GM13977 (cell line): ENCODE results near the gene CFAP74.

Source experiments
- DNase-seq: peaks from one replicate; pipeline ENCODE4 v3.0.0; 2012; ENCODE audit warnings: low spot score
- in situ Hi-C: fragments of 300-500 bp; cut with MboI; formaldehyde crosslinking; loops from one replicate; pipeline ENCODE4 v1.12.0; 2022; ENCODE audit warnings: low sequenced_read_pairs, low pct_unique_long_range_greater_than_20kb, mixed read lengths, inconsistent platforms; ENCODE audit not compliant: unreplicated experiment
- TF ChIP-seq, protein P1 (sequence below): IDR thresholded peaks from 2 replicates; pipeline ENCODE4 v1.5.1; 2012; ENCODE audit warnings: mild to moderate bottlenecking, control low read depth; ENCODE audit not compliant: insufficient read depth; ENCODE audit errors: extremely low read depth, missing control alignments

CFAP74 gene

DNA sequence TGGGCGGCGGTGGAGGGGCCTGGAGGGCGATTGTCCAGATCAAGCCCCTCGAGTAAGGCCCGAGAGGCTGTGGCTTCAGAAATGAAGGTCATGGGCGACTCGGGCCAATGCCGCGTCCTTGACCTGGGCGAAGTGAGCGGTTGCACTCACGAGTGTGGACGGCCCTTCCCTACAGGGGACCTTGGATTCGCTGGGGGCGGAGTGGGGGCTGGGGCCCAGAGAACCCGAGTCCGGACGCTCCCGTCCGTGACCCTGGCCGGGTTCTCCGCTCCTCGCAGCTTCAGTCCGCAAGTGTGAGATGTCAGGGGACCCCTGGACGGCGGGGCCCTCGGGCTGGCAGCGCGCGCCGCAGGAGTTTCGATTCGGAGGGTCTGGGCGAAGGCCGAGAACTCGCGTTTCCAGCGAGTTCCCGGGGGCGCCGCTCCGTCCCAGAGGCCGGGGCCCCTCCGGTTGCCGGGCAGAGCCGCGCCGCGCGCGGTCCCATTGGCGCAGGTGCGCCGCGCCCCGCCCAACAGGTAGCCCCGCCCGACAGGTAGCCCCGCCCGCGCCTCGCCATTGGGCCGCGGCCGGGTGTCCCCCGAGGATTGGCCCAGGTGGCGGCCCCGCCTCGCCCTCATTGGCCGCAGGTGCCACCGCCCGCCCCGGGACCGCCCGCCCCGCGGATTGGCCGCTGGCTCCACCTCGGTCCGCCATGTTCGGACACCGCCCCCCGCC lies 46.3 kb upstream of the CFAP74 start, which contains the start of gene PRKCZ:
TSS of gene PRKCZ (plus strand) at position 694 of the 714 bp plus-strand sequence. CDS start 220 bp downstream, outside the sequence.
- peak; percentile 92 for DNase-seq
- TF ChIP-seq, protein P1, sequence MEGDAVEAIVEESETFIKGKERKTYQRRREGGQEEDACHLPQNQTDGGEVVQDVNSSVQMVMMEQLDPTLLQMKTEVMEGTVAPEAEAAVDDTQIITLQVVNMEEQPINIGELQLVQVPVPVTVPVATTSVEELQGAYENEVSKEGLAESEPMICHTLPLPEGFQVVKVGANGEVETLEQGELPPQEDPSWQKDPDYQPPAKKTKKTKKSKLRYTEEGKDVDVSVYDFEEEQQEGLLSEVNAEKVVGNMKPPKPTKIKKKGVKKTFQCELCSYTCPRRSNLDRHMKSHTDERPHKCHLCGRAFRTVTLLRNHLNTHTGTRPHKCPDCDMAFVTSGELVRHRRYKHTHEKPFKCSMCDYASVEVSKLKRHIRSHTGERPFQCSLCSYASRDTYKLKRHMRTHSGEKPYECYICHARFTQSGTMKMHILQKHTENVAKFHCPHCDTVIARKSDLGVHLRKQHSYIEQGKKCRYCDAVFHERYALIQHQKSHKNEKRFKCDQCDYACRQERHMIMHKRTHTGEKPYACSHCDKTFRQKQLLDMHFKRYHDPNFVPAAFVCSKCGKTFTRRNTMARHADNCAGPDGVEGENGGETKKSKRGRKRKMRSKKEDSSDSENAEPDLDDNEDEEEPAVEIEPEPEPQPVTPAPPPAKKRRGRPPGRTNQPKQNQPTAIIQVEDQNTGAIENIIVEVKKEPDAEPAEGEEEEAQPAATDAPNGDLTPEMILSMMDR, result no peak
- in situ Hi-C loops, result no loop called here

DNA sequence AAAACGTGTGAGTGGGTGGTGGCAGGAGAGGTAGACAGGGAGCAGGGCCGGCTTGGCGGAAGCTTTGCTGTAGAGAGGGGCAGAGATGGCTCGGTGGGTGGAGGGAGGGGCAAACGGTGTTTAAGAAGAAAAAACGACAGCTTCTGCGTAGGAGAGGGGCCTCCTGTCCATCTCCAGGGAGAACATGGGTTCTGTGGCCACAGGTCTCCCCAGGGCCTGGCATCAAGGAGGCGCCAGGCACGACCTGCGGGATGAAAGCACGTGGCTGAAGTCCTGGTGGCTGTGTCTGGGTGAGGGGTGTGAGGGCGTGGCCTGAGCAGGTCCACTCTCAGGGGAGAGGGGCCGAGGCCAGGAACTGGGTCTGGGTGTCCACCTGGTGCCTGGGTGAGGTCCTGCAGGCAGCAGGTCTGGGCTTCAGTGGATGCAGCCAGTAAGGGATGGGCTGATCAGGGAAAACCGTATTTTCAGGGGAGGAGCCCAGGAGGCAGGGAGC lies 45.7 kb upstream of the CFAP74 start:
- TF ChIP-seq, protein P1, result no peak
- in situ Hi-C loops, result no loop called here
- no peak for DNase-seq

DNA sequence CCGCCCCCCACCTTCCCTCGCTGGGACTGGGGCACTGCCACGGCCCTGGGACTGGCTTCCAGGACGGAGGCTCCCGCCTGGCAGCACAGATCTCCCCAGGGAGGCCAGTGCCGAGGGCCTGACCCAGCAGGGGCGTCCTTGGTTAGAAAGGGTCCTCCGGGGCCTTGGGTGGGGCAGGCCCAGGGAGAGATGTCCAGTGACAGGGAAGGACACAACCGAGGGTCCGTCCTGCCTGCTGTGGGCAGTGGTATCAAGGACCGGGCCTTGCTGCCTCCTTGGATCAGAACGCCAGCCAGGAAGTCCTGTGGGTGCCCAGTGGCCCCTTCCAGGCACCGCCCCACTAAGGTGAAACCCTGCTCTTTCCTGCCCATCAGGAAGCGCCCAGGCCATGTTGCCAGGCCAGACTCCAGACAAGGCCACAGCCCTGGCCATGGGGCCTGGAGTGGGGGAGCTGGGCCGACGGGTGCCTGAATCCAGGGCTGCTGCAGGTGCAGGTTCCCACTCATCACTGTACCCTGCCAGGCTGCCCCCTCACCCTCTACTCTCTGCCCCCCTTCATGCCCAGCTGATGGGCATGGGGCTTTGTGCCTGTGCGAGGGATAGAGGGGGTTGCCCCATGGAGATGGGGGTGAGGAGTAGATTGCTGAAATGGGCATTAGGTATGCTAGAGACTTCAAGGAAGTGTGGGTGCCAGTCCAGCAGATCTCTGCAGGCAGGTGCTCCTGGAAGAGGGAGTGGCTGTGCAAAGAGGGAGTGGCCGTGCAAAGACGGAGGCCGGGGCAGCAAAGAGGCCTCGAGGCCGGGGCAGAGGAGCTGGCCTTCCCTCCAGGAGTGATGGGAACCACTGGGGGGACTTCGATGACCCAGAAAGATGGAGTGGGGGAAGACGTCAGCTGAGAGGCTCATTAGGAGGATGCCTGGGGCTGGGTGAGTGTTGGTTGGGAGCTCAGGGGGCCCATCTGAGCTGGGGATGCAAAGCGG lies 44.5 kb upstream of the CFAP74 start:
- TF ChIP-seq, protein P1, result no peak
- no peak for DNase-seq
- in situ Hi-C loops, result no loop called here

DNA sequence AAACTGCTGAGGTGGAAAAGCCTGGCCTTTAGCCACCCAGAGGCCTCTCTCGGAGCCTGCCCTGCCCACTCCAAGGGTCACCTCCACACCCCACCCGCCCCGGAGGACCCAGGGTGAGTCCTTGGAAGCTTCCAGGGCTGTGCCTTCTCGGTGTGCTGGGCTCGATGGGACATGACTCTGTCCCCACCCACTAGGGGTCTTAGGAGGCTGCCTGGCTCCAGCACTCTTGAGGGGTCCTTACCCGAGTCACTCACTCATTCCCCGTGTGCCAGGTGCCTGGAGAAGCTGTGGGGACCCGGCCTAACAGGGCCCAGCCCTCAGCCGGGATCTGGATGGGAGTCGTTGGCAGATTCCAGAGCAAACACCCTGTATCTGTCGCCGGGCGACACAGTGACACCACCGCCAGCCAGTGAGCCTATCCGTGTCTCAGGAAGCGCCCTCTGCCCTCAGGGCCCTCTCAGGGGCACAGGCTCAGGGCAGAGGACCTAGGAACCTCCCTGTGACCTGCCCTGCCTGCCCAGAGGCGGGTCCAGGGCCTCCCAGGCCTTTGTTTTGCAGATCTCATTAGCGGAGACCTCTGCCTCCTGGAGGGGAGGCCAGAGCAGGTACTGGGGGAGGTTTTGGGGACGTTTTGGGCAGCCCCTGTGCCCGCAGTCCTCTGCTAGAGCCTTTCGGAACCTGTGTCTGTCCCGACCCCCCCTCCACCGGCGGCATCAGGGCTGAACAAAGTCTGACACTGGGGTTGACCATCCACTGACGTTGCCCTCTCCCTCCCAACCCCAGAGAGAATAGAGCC lies 43.6 kb upstream of the CFAP74 start:
- in situ Hi-C loops, result no loop called here
- DNase-seq, result no peak
- TF ChIP-seq, protein P1, result no peak

DNA sequence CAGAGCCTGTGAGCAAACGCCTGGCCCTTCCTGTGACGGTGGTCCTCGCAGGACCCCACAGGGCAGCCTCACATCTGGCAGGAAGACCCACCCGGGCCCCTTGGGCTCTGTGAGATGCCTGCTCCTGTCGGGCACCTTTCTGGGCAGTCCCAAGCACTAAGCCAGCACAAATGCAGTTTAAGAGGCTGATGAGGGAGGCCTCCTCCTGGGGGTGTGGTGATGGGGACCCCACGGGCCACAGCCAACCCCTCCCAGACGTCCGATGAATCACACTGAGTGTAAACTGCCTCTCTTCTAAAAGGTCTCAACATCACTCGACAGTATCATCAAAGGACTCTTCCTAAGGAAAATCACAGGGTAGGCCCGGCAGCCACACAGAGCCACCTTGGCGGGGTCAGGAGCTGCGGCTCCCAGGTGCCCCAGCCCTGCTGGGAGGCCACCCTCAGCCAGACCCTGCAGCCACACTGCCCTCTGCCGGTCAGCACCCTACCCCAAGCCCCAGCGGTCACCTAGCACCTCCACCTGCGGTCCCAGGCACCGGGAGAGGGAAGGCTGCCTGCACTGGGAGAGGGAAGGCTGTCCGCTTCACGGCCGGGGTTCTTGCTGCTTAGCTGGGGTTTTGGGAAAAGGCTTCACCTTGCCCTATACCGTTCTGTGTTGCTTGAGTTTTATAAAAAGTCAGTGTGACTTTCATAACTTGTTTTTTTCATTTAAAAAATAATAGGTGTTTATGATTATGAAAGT lies 42.8 kb upstream of the CFAP74 start:
- TF ChIP-seq, protein P1, result peak; percentile 88
- DNase-seq, result peak; percentile 79
- in situ Hi-C loops, result no loop called here
